Lower leg skin (tissue), 4 donors: Measurements from ENCODE around the gene MFSD12. TPM values are rescaled to one million over a fixed set of nuclear protein-coding genes. Genes with fewer than 3 reads are reported as not detected.

Experiments
- DNase-seq, 2 donors: peaks; one replicate each; pipeline ENCODE4 v3.0.0-alpha.2; 2019; ENCODE audit warnings: low spot score in 2 of 2
- H3K4me3 ChIP-seq: fragments of 200-600 bp; sonication (generic); 2 replicates; pipeline ENCODE4 v1.5.1; 2017; ENCODE audit warnings: mild to moderate bottlenecking, low read depth; ENCODE audit not compliant: poor library complexity, severe bottlenecking
- POLR2A ChIP-seq, 2 donors: fragments of 450-650 bp; IDR thresholded peaks; one replicate each; pipeline ENCODE4 v1.6.1; 2016 to 2017; ENCODE audit warnings: antibody characterized with exemption in 2 of 2, mild to moderate bottlenecking in 1 of 2, moderate library complexity in 1 of 2
- WGBS, 2 donors: methylation state at CpG; one replicate each; pipeline ENCODE4 v1.1.5; 2018; 5-methylcytosine and 5-hydroxymethylcytosine counted together
- intact Hi-C: fragments of 100-400 bp; cut with DNase I; formaldehyde crosslinking; loops from one replicate; pipeline ENCODE4 v1.15.0; 2023; ENCODE audit warnings: low total_unique reads
- total RNA-seq, 4 donors: library from RNA; depleted of rRNA; stranded (reverse); fragments of >200 nt; gene quantifications; one replicate each; pipeline ENCODE4 v1.1.0, GENCODE V29; 2016
- TF ChIP-seq, protein P1 (sequence below), 3 donors: fragments of 450-650 bp; IDR thresholded peaks; one replicate each; pipeline ENCODE4 v1.5.1; 2016; ENCODE audit warnings: antibody characterized with exemption in 3 of 3, mild to moderate bottlenecking in 3 of 3, moderate library complexity in 2 of 3

MFSD12 gene
- total RNA-seq, 4 donors from 2014 or later: 43.3 to 98.2 (median 56.3) TPM

DNA sequence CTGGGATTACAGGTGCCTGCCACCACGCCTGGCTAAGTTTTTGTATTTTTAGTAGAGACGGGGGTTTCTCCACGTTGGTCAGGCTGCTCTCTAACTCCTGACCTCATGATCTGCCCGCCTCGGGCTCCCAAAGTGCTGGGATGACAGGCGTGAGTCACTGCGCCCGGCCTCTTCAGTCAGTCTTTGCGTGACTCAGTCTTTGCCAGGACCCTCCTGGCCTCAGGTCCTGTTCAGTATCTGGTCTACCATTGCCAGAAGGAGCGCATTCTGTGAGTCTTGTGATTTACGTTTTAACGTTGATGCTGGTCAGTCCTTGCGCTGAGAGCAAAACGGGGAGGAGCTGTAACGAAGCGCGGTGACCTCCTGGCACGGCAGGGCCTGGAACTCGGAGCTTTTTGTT lies 7.8 kb upstream of the MFSD12 start:
- TF ChIP-seq, protein P1, sequence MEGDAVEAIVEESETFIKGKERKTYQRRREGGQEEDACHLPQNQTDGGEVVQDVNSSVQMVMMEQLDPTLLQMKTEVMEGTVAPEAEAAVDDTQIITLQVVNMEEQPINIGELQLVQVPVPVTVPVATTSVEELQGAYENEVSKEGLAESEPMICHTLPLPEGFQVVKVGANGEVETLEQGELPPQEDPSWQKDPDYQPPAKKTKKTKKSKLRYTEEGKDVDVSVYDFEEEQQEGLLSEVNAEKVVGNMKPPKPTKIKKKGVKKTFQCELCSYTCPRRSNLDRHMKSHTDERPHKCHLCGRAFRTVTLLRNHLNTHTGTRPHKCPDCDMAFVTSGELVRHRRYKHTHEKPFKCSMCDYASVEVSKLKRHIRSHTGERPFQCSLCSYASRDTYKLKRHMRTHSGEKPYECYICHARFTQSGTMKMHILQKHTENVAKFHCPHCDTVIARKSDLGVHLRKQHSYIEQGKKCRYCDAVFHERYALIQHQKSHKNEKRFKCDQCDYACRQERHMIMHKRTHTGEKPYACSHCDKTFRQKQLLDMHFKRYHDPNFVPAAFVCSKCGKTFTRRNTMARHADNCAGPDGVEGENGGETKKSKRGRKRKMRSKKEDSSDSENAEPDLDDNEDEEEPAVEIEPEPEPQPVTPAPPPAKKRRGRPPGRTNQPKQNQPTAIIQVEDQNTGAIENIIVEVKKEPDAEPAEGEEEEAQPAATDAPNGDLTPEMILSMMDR (IDR thresholded peaks at IDR 0.05): no peak
- TF ChIP-seq POLR2A (IDR thresholded peaks at IDR 0.05): no peak
- intact Hi-C loops: no loop called here
- 87 to 92% methylated on average over 19 of the region's 19 CpGs for WGBS, 2 donors
- DNase-seq: no peak
- H3K4me3 ChIP-seq: no peak overlapping the region

DNA sequence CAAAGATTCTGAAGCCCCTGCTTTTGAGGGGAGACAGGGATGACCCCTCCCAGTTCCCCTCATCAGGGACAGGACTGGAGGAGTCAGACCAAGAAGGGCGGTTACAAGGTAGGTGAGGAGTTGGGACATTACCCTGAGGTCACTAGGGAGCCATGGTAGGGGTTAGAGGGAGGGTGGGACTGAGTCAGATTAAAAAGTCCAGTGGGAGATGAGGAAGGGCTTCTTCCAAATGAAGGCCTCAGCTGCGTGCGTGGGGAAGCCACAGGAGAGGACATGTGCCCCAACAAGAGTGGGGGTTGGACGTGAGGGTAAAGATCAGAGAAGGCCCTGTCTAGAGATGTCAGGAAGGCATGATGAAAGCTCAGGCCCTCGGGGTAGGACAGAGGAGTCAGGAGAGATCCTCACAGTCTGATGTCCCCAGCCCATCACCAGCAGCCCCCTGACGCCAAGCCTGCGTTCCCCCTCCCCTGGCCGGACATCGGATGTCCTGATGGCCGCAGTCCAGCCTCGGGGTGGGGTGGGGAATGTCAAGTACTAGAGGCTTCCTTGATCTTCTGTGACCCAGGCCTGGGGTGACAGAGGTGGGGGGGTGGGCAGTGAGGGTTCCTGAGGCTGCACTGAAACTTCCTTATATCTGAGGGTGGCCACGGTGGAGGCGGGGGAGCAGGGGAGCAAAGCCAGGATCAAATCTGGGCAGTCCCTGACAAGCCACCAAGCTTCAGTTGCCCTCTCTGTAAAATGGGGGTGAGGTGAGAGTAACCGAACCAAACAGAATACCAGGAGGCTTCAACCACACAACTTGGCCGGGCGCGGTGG lies 6.5 kb upstream of the MFSD12 start:
- DNase-seq: no peak
- WGBS, 2 donors: 77 to 80% methylated on average over 17 of the region's 17 CpGs
- intact Hi-C loops: no loop called here
- no peak for TF ChIP-seq POLR2A (IDR thresholded peaks at IDR 0.05)
- TF ChIP-seq, protein P1 (IDR thresholded peaks at IDR 0.05): no peak
- no peak overlapping the region for H3K4me3 ChIP-seq

DNA sequence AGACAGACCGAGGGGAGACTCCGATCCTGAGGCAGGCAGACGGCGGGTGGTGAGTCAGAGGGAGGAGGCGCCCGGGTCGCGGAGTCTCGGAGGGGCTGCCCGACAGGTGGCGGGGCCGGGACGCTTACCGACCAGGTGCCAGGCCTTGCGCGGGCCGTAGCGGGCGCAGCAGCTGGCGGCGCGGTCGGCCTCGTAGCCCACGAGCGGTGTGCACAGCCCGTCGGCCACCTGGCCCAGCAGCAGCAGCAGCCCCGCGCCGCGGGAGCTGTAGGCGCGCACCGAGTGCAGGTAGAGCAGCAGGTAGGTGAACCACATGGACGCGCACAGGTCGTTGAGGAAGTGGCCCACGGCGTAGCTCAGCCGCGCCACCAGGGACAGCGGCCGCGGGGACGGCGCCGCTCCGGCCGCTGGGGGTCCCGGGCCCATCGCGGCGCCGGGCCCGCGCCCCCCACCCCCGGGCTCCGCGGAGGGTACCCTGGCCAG lies 367 bp downstream of the MFSD12 start:
- H3K4me3 ChIP-seq: peak overlapping the region; percentile 83
- WGBS, 2 donors: 0% methylated on average over 15 to 40 of the region's 60 CpGs
- TF ChIP-seq, protein P1 (IDR thresholded peaks at IDR 0.05): no peak
- no peak for DNase-seq
- intact Hi-C loops: no loop called here

DNA sequence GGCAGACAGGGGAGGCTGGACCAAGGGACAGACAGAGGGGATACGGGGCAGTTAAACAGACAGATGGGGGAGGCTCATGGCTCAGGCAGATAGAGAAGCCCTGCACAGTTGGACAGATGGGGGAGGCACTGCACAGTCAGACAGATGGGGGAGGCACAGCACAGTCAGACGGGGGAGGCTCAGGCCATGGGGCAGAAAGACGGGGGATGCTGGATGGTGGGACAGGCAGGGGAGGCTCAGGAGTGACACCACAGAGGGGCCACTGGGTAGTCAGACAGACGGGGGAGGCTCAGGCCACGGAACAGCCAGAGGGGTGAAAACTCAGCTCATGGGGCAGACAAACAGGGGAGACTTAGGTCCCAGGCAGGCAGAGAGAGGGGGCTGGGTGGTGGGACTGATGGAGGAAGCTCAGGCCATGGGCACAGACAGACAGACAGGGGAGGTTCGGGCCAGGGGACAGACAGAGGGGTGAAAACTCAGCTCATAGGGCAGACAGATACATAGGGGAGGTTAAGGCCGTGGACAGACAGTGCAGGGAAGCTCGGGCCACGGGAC lies 886 bp downstream of the MFSD12 start:
- intact Hi-C loops: no loop called here
- no peak for TF ChIP-seq POLR2A (IDR thresholded peaks at IDR 0.05)
- TF ChIP-seq, protein P1 (IDR thresholded peaks at IDR 0.05): no peak
- DNase-seq: no peak
- peak overlapping the region; percentile 83 for H3K4me3 ChIP-seq
- 26 to 30% methylated on average over 9 of the region's 9 CpGs for WGBS, 2 donors

DNA sequence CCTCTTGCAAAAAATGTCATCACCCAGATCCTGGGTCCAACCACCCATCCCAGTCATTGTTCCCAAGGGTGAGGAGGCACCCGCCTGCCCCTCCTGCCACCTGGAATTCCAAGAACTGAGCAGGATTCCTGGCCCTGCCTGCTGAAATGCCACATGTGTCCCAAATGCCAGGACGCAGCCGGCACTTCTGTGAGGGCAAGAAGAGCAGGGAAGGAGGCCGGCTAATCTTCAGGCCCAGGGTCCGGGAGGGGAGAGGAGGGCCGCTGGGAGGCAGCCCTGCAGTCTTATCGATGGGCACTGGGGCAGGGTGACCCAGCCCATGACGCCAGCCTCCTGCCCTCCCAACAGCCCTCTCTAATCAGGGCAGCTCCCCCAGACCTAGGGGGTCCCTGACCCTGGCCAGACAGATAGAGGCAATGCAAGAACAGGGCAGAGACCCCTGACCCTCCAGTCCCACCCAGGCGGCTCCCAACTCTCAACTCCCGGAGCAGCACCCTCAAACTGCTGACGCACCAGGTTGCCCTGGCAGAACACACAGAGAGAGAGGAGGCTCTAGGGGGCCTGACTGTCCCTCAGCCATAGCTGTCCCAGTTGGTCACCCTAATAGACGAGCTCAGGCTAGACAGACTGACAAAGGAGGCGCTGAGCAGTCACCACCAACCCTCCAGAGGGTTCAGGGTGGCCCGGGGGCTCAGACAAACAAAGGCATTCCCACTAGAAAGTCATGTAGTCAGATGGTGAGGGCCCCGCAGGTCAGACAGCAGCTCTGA lies 1.5 kb downstream of the MFSD12 start:
- DNase-seq: no peak
- intact Hi-C loops: no loop called here
- TF ChIP-seq, protein P1 (IDR thresholded peaks at IDR 0.05): no peak
- no peak for TF ChIP-seq POLR2A (IDR thresholded peaks at IDR 0.05)
- 67 to 74% methylated on average over 15 of the region's 15 CpGs for WGBS, 2 donors
- H3K4me3 ChIP-seq: no peak overlapping the region
